ENCODE results near the gene S100A1. TPM values are rescaled to one million over a fixed set of nuclear protein-coding genes. Genes with fewer than 3 reads are reported as not detected.

The S100A1 gene
- total and polyA plus RNA-seq, 2 of the 13 experiments (the other 11 are each of a cell fraction or from before 2014, with no cell fraction given): 120 to 251 TPM

GRCh38 chr1:153670859-153671627, 42.8 kb downstream of the S100A1 start, which contains the start of gene ILF2 (continued):
- no peak for TF ChIP-seq ETS1 (CRISPR knock-in tag; IDR thresholded peaks at IDR 0.05)
- TF ChIP-seq GATAD1 (CRISPR knock-in tag; IDR thresholded peaks at IDR 0.05): peak; percentile 92
- peak; percentile 87 for TF ChIP-seq ZFP82 (CRISPR knock-in tag; IDR thresholded peaks at IDR 0.05; ENCODE audit: borderline replicate concordance)
- 0 out of 2 replicates have a peak, but pooled peaks have one; percentile 59 for TF ChIP-seq ZNF598 (CRISPR knock-in tag; IDR thresholded peaks at IDR 0.05; ENCODE audit: borderline replicate concordance)
- TF ChIP-seq RXRB (CRISPR knock-in tag; IDR thresholded peaks at IDR 0.05; ENCODE audit: borderline replicate concordance): peak; percentile 36; the same call in 1 of the 2 replicates
- peak; percentile 88 for TF ChIP-seq YY1 (IDR thresholded peaks at IDR 0.05; ENCODE audit: insufficient read depth, insufficient replicate concordance, low read depth, low read length)
- peak; percentile 100 for TF ChIP-seq NAIF1 (CRISPR knock-in tag; IDR thresholded peaks at IDR 0.05; ENCODE audit: borderline replicate concordance)
- peak; percentile 49 for TF ChIP-seq ZNF770 (CRISPR knock-in tag; IDR thresholded peaks at IDR 0.05)
- TF ChIP-seq ZFX (CRISPR knock-in tag; IDR thresholded peaks at IDR 0.05; ENCODE audit: low read depth): peak; percentile 86
- peak; percentile 59; the same call in 1 of the 2 replicates for TF ChIP-seq ZMYM2 (CRISPR knock-in tag; IDR thresholded peaks at IDR 0.05)
- no peak for TF ChIP-seq MAZ (IDR thresholded peaks at IDR 0.05; ENCODE audit: borderline replicate concordance, low read depth, low read length)
- no peak; the same call in 1 of the 2 replicates for TF ChIP-seq MAZ (CRISPR knock-in tag; IDR thresholded peaks at IDR 0.05; ENCODE audit: low read depth)
- TF ChIP-seq ZMAT5 (CRISPR knock-in tag; IDR thresholded peaks at IDR 0.05; ENCODE audit: borderline replicate concordance, low read depth): no peak
- TF ChIP-seq PPARG (CRISPR knock-in tag; conservative IDR thresholded peaks at IDR 0.05): peak; percentile 24; the same call in 1 of the 2 replicates
- TF ChIP-seq ZNF362 (CRISPR knock-in tag; IDR thresholded peaks at IDR 0.05; ENCODE audit: borderline replicate concordance): peak; percentile 76; the same call in 1 of the 2 replicates
